ENCODE data around the gene PKP4. TPM values are rescaled to one million over a fixed set of nuclear protein-coding genes. Genes with fewer than 3 reads are reported as not detected.

Gene PKP4
- total and polyA plus RNA-seq, 2 of the 8 experiments (the other 6 are each of a cell fraction or from before 2014, with no cell fraction given): 48.2 to 88.0 TPM

GRCh38 chr2:158726911-158727592, 270.3 kb downstream of the PKP4 start (continued):
- TF ChIP-seq POU5F1 (IDR thresholded peaks at IDR 0.05; ENCODE audit: low read depth, low read length): no peak
- TF ChIP-seq, protein P1, sequence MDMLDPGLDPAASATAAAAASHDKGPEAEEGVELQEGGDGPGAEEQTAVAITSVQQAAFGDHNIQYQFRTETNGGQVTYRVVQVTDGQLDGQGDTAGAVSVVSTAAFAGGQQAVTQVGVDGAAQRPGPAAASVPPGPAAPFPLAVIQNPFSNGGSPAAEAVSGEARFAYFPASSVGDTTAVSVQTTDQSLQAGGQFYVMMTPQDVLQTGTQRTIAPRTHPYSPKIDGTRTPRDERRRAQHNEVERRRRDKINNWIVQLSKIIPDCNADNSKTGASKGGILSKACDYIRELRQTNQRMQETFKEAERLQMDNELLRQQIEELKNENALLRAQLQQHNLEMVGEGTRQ (IDR thresholded peaks at IDR 0.05; ENCODE audit: low read length): no peak
- TF ChIP-seq SUZ12 (IDR thresholded peaks at IDR 0.05; ENCODE audit: low read length): no peak
- no peak for TF ChIP-seq TBP (IDR thresholded peaks at IDR 0.05; ENCODE audit: low read depth, low read length)
- TF ChIP-seq SAP30 (IDR thresholded peaks at IDR 0.05; ENCODE audit: insufficient read depth, insufficient replicate concordance, low read length): no peak
- no peak for TF ChIP-seq SRF (IDR thresholded peaks at IDR 0.05; ENCODE audit: low read depth, low read length)
